Right forelimb (tissue), 1 donor: ENCODE results near the gene LRMDA.
"Not testable (repeated sequence)": the region's sequence is repeated elsewhere in the genome, so short reads cannot be mapped to it uniquely, and the experiment has no call there.

ENCODE experiments used
- DNase-seq: peaks from one replicate; pipeline ENCODE4 v3.0.0-alpha.2; 2018

The LRMDA gene

GRCh38 chr10:76037531-76038155 is 606.2 kb downstream of the LRMDA start:
- no peak for DNase-seq

- DNase-seq, result no peak
Measured at GRCh38 chr10:76038696-76039095, 607.3 kb downstream of the LRMDA start.

- DNase-seq, result no peak
Measured at GRCh38 chr10:76040107-76040829, 608.8 kb downstream of the LRMDA start.

- no peak for DNase-seq
Measured at GRCh38 chr10:76040830-76041220, 609.4 kb downstream of the LRMDA start.

GRCh38 chr10:76041551-76041950 is 610.1 kb downstream of the LRMDA start:
- DNase-seq, result no peak

- DNase-seq, result no peak
Measured at GRCh38 chr10:76043261-76043660, 611.8 kb downstream of the LRMDA start.

- DNase-seq, result no peak
Measured at GRCh38 chr10:76044751-76045150, 613.3 kb downstream of the LRMDA start.

- no peak for DNase-seq
Measured at GRCh38 chr10:76045174-76045573, 613.8 kb downstream of the LRMDA start.

- DNase-seq, result no peak
Measured at GRCh38 chr10:76047521-76047920, 616.1 kb downstream of the LRMDA start.

GRCh38 chr10:76049581-76050290 is 618.3 kb downstream of the LRMDA start:
- no peak for DNase-seq

- no peak for DNase-seq
Measured at GRCh38 chr10:76050291-76050625, 618.8 kb downstream of the LRMDA start.

- DNase-seq, result no peak
Measured at GRCh38 chr10:76051007-76051936, 619.8 kb downstream of the LRMDA start.

GRCh38 chr10:76052682-76053503 is 621.5 kb downstream of the LRMDA start:
- no peak for DNase-seq

GRCh38 chr10:76055466-76055865 is 624.0 kb downstream of the LRMDA start:
- no peak for DNase-seq

GRCh38 chr10:76055963-76056362 is 624.5 kb downstream of the LRMDA start:
- no peak for DNase-seq

- DNase-seq, result not testable (repeated sequence)
Measured at GRCh38 chr10:76060993-76061392, 629.6 kb downstream of the LRMDA start.

GRCh38 chr10:76066457-76066856 is 635.0 kb downstream of the LRMDA start:
- DNase-seq, result no peak

GRCh38 chr10:76067447-76067846 is 636.0 kb downstream of the LRMDA start:
- DNase-seq, result no peak

- no peak for DNase-seq
Measured at GRCh38 chr10:76068856-76069255, 637.4 kb downstream of the LRMDA start.

GRCh38 chr10:76070916-76071315 is 639.5 kb downstream of the LRMDA start:
- DNase-seq, result no peak

- DNase-seq, result no peak
Measured at GRCh38 chr10:76071653-76072365, 640.4 kb downstream of the LRMDA start.
